GM12864 (cell line): ENCODE results near the gene BCL11A.

Experiments used
- DNase-seq: peaks from one replicate; pipeline ENCODE4 v3.0.0-alpha.2; 2011; ENCODE audit warnings: low read depth
- H3K4me3 ChIP-seq: 2 replicates; pipeline ENCODE4 v1.5.1; 2011; ENCODE audit warnings: mild to moderate bottlenecking, low read depth, low read length, control low read depth
- TF ChIP-seq, protein P1 (sequence below): IDR thresholded peaks from 2 replicates; pipeline ENCODE4 v1.5.1; 2011; ENCODE audit warnings: low read depth, mild to moderate bottlenecking, moderate library complexity, low read length, control low read depth, inconsistent platforms; ENCODE audit errors: missing control alignments

BCL11A gene

GRCh38 chr2:60495041-60495625 lies 58.3 kb downstream of the BCL11A start:
- H3K4me3 ChIP-seq = no peak overlapping the region
- TF ChIP-seq, protein P1, sequence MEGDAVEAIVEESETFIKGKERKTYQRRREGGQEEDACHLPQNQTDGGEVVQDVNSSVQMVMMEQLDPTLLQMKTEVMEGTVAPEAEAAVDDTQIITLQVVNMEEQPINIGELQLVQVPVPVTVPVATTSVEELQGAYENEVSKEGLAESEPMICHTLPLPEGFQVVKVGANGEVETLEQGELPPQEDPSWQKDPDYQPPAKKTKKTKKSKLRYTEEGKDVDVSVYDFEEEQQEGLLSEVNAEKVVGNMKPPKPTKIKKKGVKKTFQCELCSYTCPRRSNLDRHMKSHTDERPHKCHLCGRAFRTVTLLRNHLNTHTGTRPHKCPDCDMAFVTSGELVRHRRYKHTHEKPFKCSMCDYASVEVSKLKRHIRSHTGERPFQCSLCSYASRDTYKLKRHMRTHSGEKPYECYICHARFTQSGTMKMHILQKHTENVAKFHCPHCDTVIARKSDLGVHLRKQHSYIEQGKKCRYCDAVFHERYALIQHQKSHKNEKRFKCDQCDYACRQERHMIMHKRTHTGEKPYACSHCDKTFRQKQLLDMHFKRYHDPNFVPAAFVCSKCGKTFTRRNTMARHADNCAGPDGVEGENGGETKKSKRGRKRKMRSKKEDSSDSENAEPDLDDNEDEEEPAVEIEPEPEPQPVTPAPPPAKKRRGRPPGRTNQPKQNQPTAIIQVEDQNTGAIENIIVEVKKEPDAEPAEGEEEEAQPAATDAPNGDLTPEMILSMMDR = no peak
- no peak for DNase-seq

DNA sequence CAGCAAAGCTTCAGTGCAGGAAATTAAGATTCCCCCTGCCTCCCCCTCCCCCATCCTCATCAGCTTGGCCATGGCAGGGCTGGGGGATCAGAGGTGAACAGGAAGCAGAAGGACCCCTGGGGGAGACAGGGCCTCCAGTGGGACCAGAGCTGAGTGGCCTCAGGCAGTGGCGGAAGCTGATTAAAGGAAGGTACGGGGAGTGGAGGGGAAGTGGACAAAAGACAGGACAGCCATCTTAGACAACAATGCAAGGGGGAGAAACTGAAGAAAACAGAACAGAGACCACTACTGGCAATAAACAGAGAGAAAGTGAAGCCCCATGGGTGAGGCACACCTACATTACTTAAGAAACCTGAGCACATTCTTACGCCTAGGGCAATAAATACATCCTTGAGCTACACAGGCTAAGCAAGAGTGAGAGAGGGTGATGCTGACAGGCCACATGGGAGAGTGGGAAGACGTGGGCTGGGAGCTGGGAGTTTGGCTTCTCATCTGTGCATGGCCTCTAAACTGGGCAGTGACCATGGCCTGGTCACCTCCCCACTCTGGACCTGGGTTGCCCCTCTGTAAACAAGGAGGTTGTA lies 59.6 kb downstream of the BCL11A start:
- H3K4me3 ChIP-seq = no peak overlapping the region
- TF ChIP-seq, protein P1 = no peak
- no peak for DNase-seq

GRCh38 chr2:60492548-60492947 lies 60.9 kb downstream of the BCL11A start:
- DNase-seq = no peak
- H3K4me3 ChIP-seq = no peak overlapping the region
- TF ChIP-seq, protein P1 = no peak

DNA sequence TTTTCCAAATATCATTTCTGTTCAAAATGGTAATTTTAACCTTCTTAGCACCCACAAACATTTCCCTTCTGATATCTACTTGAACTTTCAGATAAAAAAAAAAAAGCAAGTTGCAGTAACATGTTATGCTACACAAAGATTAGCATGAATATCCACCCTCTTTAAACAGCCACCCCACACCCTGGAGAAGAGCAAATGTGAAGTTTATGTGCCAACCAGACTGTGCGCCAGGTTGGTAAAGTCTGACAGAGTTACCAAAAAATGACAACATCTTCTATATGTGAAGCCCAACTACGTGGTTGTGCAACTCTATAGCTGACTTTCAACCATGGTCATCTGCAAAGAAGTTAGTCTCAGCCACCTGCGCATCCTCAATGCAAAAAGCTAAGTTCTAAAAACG lies 62.6 kb downstream of the BCL11A start:
- no peak for DNase-seq
- TF ChIP-seq, protein P1 = no peak

GRCh38 chr2:60490441-60490840 lies 63.0 kb downstream of the BCL11A start:
- no peak for DNase-seq
- TF ChIP-seq, protein P1 = no peak
- no peak overlapping the region for H3K4me3 ChIP-seq

More for the DNA sequence above, 62.6 kb downstream of the BCL11A start:
- H3K4me3 ChIP-seq = no peak overlapping the region

GRCh38 chr2:60489289-60489688 lies 64.2 kb downstream of the BCL11A start:
- no peak overlapping the region for H3K4me3 ChIP-seq
- DNase-seq = no peak
- TF ChIP-seq, protein P1 = no peak

DNA sequence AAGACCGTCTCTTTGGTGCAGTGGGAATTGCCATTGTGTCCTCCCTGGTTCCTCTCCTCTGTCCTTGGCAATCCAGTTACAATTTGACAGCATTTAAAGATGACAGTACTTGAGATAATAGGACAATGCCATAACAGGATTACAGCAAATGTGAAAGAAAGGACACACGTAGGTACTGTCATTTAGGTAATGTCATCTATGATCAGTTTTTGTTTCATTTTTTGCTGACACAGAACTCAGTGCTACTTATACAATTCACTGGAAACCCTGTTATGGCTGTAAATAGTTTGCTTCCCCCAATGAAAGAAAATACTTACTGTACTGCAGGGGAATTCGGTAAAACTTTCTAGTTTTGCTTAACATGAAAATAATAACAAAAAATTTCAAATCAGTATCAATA lies 65.2 kb downstream of the BCL11A start:
- TF ChIP-seq, protein P1 = no peak

More for the DNA sequence above, 65.2 kb downstream of the BCL11A start:
- no peak for DNase-seq
- H3K4me3 ChIP-seq = no peak overlapping the region
